ENCODE measurements around the gene SOX1.

SOX1 gene

DNA sequence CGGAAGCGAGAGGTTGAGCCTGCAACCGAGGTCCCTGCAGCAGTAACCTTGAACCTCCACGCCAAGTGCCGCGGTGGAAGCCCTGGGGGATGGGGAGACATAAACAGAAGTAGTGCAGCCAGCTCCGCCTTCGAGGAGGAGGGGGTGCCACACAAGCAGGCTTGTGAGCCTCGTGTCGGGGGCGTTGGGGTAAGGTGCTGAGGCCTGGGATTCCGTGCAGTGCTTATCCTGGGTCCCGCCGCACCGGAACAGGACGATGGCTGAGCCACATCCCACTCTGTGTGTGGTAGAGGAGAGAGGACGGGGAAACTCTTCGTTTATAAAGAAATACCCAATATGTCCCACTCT lies 51.0 kb downstream of the SOX1 start:
- Histone ChIP-seq H3K4me3 (ENCODE audit: extremely low read depth, insufficient read depth, low read length, poor library complexity, severe bottlenecking) (no peak overlapping the region), H3K36me3 (ENCODE audit: control insufficient read depth, insufficient read depth, low read length) (no peaks in the 10 kb centered on the region), H3K4me1 (ENCODE audit: control insufficient read depth, insufficient read depth, low read length, poor library complexity, severe bottlenecking) (no peaks in the 10 kb centered on the region), H3K27ac (ENCODE audit: low read depth, low read length, severe bottlenecking) (no peak overlapping the region), H3K9me3 (ENCODE audit: control insufficient read depth, low read length) (no peaks in the 10 kb centered on the region)
- WGBS, 2 experiments (ENCODE audit: insufficient coverage in 2 of 2) = 80 to 88% methylated on average over 11 to 14 of the region's 18 CpGs

DNA sequence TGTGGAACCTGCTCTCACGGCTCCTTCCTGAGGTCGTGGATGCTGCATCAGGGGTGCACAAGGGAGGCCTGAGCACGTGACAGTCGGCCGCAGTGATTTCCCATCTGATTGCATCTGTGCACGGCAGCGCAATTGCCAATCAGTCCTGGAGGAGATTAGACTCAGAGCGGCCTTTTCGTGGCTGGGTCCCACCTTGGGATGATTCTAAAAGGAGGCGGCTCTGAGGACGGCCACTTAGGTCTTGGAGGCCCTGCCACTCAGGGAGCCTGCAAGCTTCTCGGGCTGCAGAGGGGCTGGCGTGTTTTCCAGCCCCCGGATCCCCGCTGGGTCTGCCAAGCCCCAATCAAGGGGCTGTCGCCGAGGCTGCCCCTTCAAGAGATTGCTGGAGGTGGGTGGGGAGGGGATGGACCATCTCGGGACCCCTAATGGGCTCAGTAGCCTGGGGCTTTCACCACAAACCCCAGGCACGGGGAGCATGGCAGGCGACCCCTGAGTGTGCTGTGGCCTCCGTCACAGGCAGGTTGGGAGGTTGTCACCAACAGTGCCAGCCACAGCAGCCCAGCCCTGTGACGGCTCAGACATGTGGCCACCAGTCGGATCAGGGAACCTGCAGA lies 51.6 kb downstream of the SOX1 start:
- no peak overlapping the region for H3K4me3 ChIP-seq (ENCODE audit: extremely low read depth, insufficient read depth, low read length, poor library complexity, severe bottlenecking)
- no peaks in the 10 kb centered on the region for H3K4me1 ChIP-seq (ENCODE audit: control insufficient read depth, insufficient read depth, low read length, poor library complexity, severe bottlenecking)
- H3K9me3 ChIP-seq (ENCODE audit: control insufficient read depth, low read length) = no peaks in the 10 kb centered on the region
- WGBS, 2 experiments (ENCODE audit: insufficient coverage in 2 of 2) = 84 to 85% methylated on average over 21 to 22 of the region's 23 CpGs
- H3K27ac ChIP-seq (ENCODE audit: low read depth, low read length, severe bottlenecking) = no peak overlapping the region
- H3K36me3 ChIP-seq (ENCODE audit: control insufficient read depth, insufficient read depth, low read length) = no peaks in the 10 kb centered on the region

DNA sequence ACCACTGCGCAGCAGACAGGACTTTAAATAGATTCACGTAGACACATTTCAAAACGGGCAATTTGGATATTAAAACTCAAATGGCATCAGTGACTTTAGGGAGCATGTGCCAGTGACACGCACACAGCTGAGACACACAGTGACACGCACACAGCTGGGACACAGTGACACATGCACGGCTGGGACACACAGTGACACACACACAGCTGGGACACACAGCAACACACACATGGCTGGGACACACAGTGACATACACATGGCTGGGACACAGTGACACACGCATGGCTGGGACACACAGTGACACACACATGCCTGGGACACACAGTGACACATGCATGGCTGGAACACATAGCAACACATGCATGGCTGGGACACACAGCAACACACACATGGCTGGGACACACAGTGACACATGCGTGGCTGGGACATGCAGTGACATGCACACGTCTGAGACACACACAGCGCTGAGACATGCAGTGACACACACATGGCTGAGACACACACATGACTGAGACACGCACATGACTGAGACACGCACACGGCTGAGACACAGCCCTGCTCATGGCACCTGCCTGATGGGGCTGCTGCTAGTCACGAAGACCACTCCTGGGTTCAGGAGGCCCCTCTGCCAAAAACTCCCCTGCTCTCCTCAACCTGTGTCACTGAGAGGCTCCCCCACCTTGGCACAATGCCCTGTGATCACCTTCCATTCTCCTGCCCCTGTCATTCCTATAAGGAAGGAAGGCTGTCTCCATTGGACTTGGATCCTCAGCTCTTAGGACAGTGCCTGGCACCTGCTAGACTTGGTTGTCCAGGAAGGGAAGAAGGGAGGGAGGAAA lies 52.5 kb downstream of the SOX1 start:
- Histone ChIP-seq H3K27ac (ENCODE audit: low read depth, low read length, severe bottlenecking) (no peak overlapping the region), H3K36me3 (ENCODE audit: control insufficient read depth, insufficient read depth, low read length) (no peaks in the 10 kb centered on the region), H3K4me3 (ENCODE audit: extremely low read depth, insufficient read depth, low read length, poor library complexity, severe bottlenecking) (no peak overlapping the region)

DNA sequence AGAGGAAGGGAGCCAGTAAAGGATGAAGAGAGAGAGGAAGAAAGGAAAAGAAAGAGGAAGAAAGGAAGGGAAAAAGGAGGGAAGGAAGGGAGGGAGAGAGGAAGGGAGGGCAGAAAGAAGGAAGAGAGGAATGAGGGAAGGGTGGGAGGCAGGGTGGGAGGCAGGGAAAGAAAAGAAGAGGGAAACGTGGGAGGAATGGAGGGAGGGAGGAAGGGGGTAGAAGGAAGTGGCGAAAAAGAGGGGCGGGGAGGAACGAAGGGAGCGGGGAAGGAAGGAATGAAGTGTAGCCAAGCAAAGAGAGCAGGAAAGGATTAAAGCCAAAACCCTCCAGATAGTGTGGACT lies 53.1 kb downstream of the SOX1 start:
- Histone ChIP-seq H3K4me1 (ENCODE audit: control insufficient read depth, insufficient read depth, low read length, poor library complexity, severe bottlenecking) (no peaks in the 10 kb centered on the region), H3K4me3 (ENCODE audit: extremely low read depth, insufficient read depth, low read length, poor library complexity, severe bottlenecking) (no peak overlapping the region), H3K9me3 (ENCODE audit: control insufficient read depth, low read length) (no peaks in the 10 kb centered on the region), H3K36me3 (ENCODE audit: control insufficient read depth, insufficient read depth, low read length) (no peaks in the 10 kb centered on the region), H3K27ac (ENCODE audit: low read depth, low read length, severe bottlenecking) (no peak overlapping the region)
- WGBS, 2 experiments (ENCODE audit: insufficient coverage in 2 of 2) = 68 to 79% methylated on average over 5 of the region's 5 CpGs

More for the DNA sequence above, 52.5 kb downstream of the SOX1 start:
- H3K9me3 ChIP-seq (ENCODE audit: control insufficient read depth, low read length) = no peaks in the 10 kb centered on the region
- WGBS, 2 experiments (ENCODE audit: insufficient coverage in 2 of 2) = 91% methylated on average over 13 to 14 of the region's 14 CpGs
- H3K4me1 ChIP-seq (ENCODE audit: control insufficient read depth, insufficient read depth, low read length, poor library complexity, severe bottlenecking) = no peaks in the 10 kb centered on the region
